Effector memory CD8-positive, alpha-beta T cell (primary cell): Measurements from ENCODE around the gene SAT1.
"Not testable (repeated sequence)": the region's sequence is repeated elsewhere in the genome, so short reads cannot be mapped to it uniquely, and the experiment has no call there.

Experiments used
- ATAC-seq: fragments of 150-1000 bp; cut with Tn5 transposase; replicated peaks from 2 replicates; pipeline ENCODE4 v1.10.0; 2021; ENCODE audit warnings: mild to moderate bottlenecking, moderate library complexity
- DNase-seq, 3 experiments: peaks; one replicate each; pipeline ENCODE4 v3.0.0; 2021
- H3K27ac Mint-ChIP-seq, 2 donors: one replicate each; pipeline ENCODE4 v1.8.0; 2022; ENCODE audit warnings: mild to moderate bottlenecking in 2 of 2, mixed read lengths in 2 of 2, moderate library complexity in 2 of 2
- H3K27me3 Mint-ChIP-seq, 2 donors: one replicate each; pipeline ENCODE4 v1.8.0; 2022; ENCODE audit warnings: mixed read lengths in 2 of 2
- H3K36me3 Mint-ChIP-seq: one replicate; pipeline ENCODE4 v1.8.0; 2022; ENCODE audit warnings: mild to moderate bottlenecking, moderate library complexity, mixed read lengths; ENCODE audit not compliant: insufficient read depth
- H3K4me1 Mint-ChIP-seq, 2 donors: one replicate each; pipeline ENCODE4 v1.8.0; 2022; ENCODE audit warnings: low read depth in 2 of 2, mixed read lengths in 2 of 2
- H3K4me3 Mint-ChIP-seq, 2 donors: one replicate each; pipeline ENCODE4 v1.8.0; 2022; ENCODE audit warnings: mild to moderate bottlenecking in 2 of 2, mixed read lengths in 2 of 2, moderate library complexity in 2 of 2
- H3K9me3 Mint-ChIP-seq, 2 donors: one replicate each; pipeline ENCODE4 v1.8.0; 2022; ENCODE audit warnings: mixed read lengths in 2 of 2
- total RNA-seq, 9 experiments: gene quantifications; one replicate each; lab custom pipeline; 2026; lab: John Stamatoyannopoulos, UW

The SAT1 gene
- 29.5 to 522 (median 62.2) reads per million in 9 experiments for total RNA-seq

DNA sequence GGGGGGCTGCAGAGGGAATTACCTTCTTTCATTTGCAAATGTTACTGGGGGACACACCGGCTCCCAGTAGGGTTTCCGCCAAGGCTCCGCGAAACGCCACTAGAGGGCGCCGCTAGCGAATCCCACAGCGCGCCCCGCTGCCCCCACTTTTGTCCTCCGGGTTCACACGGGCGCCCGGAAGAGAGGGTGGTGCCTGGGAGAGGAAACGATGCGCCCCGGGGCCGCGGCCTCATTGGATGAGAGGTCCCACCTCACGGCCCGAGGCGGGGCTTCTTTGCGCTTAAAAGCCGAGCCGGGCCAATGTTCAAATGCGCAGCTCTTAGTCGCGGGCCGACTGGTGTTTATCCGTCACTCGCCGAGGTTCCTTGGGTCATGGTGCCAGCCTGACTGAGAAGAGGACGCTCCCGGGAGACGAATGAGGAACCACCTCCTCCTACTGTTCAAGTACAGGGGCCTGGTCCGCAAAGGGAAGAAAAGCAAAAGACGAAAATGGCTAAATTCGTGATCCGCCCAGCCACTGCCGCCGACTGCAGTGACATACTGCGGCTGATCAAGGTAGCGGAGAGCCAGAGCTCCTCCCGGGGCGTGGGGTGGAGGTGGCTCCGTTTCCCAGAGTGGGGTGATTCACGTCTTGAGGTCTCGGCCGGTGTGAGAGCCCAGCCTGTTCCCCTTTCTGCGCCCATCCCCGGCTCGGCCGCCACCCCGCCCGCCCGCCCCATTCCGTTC lies at the start of gene SAT1:
SAT1 (plus strand) TSS at position 311 of the 726 bp plus-strand sequence; CDS start at position 490, 179 bp downstream.
- Mint-ChIP-seq H3K9me3 (no peaks in the 10 kb centered on the region), H3K27me3 (no peaks in the 10 kb centered on the region), H3K4me3 (peak within 1 kb of the TSS; percentile 95 to 96), H3K27ac (peak within 1 kb of the TSS; percentile 90 to 95), H3K36me3 (peaks cover 62% of the 10 kb centered on the region), H3K4me1 (peaks cover 13 to 25% of the 10 kb centered on the region in 2 donors)
- ATAC-seq (peak; percentile 85), DNase-seq (peak; percentile 89 to 92 (median 91))

DNA sequence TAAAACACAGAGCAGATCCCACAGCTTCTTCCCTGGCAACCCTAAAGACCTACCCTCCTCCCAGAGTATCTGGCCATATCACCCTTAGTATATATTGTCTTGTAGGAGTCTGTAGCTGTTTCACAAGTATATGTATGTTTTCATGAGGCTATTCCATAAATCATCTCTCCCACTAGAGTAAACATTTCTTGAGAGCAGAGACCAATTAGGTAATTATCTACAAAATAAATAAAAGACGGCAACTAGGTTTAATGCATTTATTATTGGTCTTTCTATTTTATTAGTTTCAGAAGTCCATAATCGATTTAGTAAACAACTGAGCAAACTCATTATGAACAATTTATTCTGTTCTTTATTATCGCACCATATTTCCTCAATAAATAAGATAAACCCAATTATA lies 46.9 kb upstream of the SAT1 start:
- Mint-ChIP-seq H3K4me1 (peaks cover 10 to 15% of the 10 kb centered on the region in 2 donors), H3K4me3 (no peak overlapping the region), H3K36me3 (peaks cover 15% of the 10 kb centered on the region), H3K27me3 (no peaks in the 10 kb centered on the region), H3K9me3 (no peaks in the 10 kb centered on the region), H3K27ac (peak overlapping the region in 1 of 2 donors; percentile 71)
- ATAC-seq: no peak
- DNase-seq: no peak

DNA sequence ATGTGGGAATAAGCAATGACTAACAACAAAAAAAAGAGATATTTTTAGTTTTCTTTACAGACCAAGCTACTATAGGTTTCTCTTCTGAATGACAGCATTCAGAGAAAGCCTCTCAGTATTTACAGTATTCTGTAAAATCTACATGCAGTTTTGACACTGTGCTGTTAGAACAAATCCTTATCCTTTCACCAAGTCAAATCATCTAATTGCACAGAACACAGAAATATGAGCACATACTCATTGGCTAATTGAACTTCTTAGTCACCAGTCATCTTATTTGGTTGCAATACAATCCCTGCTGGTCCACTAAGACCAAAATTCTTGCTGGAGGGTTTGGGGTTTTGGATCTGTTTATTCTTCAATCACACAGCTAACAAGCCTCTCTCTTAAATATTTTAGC lies 45.6 kb upstream of the SAT1 start:
- Mint-ChIP-seq H3K27me3 (no peaks in the 10 kb centered on the region), H3K36me3 (peaks cover 13% of the 10 kb centered on the region), H3K4me1 (peaks cover 19 to 27% of the 10 kb centered on the region in 2 donors), H3K9me3 (no peaks in the 10 kb centered on the region), H3K27ac (no peak overlapping the region), H3K4me3 (no peak overlapping the region)
- DNase-seq (no peak), ATAC-seq (no peak)

DNA sequence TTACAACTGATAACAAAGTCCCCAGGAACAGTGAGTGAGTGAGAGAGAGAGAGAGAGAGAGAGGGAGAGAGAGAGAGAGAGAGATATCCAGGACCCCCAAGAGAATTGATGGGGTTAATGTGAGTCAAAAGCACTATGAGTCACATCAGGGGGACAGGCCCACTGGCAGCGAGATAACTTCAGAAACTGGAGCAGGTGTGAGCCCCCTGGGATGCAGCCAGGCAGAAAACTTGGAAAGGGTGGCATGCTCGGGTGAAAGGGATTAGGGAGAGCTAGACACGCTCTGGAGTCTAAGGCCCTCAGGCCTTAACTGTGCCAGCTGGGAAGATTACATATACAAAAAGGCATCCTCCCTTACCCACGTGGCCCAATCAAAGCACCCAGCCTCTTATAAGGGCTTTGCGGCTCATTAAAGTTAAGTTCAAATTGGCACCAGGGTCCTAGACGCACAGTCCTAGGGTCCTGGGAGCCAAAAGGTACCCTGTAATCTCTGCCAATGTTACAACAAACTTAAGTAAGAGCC lies 40.7 kb upstream of the SAT1 start:
- Mint-ChIP-seq H3K27ac (peak overlapping the region; percentile 89), H3K9me3 (no peaks in the 10 kb centered on the region), H3K27me3 (no peaks in the 10 kb centered on the region), H3K4me1 (peaks cover 21 to 28% of the 10 kb centered on the region in 2 donors), H3K36me3 (peaks cover 3% of the 10 kb centered on the region), H3K4me3 (peak overlapping the region; percentile 83 to 88)
- DNase-seq (peak in 2 of 3 experiments; percentile 1 to 6), ATAC-seq (peak; percentile 9)

DNA sequence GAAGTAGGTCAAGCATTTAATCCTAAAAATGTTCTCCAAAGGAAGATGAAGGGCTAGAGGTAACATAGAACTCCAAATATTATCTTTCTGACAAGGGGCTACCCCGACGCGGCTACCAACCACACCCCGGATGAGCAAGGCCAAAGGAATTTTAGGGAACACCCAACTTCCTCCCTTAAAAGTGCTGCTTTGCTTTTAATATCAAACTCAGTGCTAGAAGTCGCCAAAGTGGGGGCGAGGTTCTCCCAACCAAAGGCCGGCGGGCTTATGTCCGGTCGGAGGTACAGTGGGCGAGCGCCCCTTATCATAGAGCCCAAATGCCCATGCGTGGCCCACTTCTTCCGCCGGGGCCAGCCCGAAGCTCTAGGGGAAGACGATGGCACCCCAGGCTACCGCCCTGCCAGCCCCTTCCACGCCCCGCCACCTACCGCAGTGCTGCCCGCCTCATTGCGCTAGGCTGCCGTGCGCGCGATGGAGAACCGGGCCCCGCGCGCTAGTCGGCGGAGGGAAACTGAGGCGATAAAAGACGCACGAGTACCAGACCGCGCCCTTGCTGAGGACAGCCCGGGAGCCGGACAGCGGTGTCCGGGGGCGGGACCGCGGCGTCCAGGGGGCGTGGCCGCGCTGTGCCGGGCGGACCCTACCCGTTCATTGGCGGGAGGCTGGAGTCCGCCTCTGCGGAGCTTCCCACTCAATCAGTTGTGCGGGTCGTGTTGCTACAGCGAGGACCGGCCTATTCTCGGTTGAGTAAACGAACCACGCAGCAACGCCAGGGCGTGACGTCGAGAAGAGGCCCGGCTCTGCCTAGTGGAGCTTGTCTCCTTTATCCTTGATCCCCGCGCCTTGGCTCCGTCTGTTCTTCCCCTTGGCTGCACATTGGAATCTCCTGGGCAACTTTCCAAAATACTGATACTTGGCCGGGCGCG lies 40.0 kb upstream of the SAT1 start, which contains the start of gene ACOT9:
ACOT9 (minus strand) TSS at position 580 of the 926 bp plus-strand sequence; CDS start at position 448, 132 bp downstream.
- peak within 1 kb of the TSS; percentile 83 to 88 for H3K4me3 Mint-ChIP-seq

DNA sequence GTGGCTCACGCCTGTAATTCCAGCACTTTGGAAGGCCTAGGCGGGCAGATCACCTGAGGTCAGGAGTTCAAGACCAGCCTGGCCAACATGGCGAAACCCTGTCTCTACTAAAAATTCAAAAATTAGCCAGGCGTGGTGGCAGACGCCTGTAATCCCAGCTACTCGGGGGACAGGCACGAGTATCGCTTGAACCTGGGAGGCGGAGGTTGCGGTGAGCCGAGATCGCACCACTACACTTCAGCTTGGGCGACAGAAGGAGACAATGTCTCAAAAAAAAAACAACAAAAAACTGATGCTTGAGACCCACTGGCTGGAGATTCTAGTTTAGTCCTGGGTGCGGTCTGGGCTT lies 39.4 kb upstream of the SAT1 start:
- peak overlapping the region; percentile 83 to 88 for H3K4me3 Mint-ChIP-seq
- peak overlapping the region; percentile 89 for H3K27ac Mint-ChIP-seq
- not testable (repeated sequence) for DNase-seq, H3K36me3 Mint-ChIP-seq, H3K9me3 Mint-ChIP-seq, ATAC-seq, H3K27me3 Mint-ChIP-seq
- H3K4me1 Mint-ChIP-seq: peaks cover 20 to 28% of the 10 kb centered on the region in 2 donors

More for the DNA sequence above, 40.0 kb upstream of the SAT1 start, which contains the start of gene ACOT9:
- ATAC-seq (peak; percentile 89), DNase-seq (peak; percentile 60 to 63 (median 63))
- Mint-ChIP-seq H3K36me3 (peaks cover 3% of the 10 kb centered on the region), H3K9me3 (no peaks in the 10 kb centered on the region), H3K4me1 (peaks cover 21 to 28% of the 10 kb centered on the region in 2 donors), H3K27me3 (no peaks in the 10 kb centered on the region), H3K27ac (peak within 1 kb of the TSS; percentile 89)

DNA sequence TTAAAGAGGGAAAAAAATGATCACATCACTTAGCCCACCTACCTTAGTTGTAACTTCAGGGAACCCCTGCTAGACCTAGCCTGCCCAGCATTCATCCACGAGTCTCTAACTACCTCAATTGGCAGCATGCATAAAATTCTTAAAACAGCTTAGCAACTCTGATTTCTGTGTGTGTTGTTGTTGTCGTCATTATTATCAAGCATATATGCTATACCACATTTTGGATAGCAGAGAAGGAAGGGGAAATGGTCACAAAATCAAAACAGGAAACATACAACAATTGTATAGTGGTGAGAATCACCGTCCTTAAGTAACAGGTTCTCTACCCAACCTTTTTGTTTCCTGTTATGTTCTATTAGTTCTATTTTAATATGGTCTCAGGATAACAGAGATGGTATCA lies 37.2 kb upstream of the SAT1 start:
- peak overlapping the region; percentile 36 to 72 for H3K4me3 Mint-ChIP-seq

DNA sequence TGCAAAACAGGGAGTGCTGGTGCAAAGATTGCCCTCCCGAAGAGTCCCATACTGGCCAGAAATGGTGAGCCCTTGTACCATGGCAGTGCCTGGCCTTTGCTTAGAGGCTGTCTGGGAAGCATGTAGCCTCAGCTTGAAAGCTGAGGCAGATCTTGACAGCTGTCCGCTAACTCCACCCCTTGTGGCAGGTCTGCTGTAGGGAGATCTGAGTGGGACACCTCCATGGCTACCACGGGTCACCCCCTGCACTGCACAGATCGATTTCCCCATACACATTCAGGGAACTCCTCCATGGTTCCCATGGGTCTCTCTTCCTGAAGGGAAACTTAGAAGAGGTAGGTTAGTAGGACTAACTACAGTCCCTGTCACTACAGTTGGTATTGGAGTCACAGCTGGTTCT lies 33.8 kb upstream of the SAT1 start:
- peaks cover 2% of the 10 kb centered on the region for H3K36me3 Mint-ChIP-seq
- H3K4me3 Mint-ChIP-seq: no peak overlapping the region
- H3K27me3 Mint-ChIP-seq: no peaks in the 10 kb centered on the region
- no peak overlapping the region for H3K27ac Mint-ChIP-seq
- ATAC-seq (no peak), DNase-seq (no peak)
- no peaks in the 10 kb centered on the region for H3K9me3 Mint-ChIP-seq
- peaks cover 7 to 14% of the 10 kb centered on the region in 2 donors for H3K4me1 Mint-ChIP-seq

More for the DNA sequence above, 37.2 kb upstream of the SAT1 start:
- peaks cover 5% of the 10 kb centered on the region for H3K36me3 Mint-ChIP-seq
- peaks cover 16 to 28% of the 10 kb centered on the region in 2 donors for H3K4me1 Mint-ChIP-seq
- peak overlapping the region; percentile 60 to 86 for H3K27ac Mint-ChIP-seq
- H3K27me3 Mint-ChIP-seq: no peaks in the 10 kb centered on the region
- ATAC-seq (peak; percentile 50), DNase-seq (no peak)
- H3K9me3 Mint-ChIP-seq: no peaks in the 10 kb centered on the region

DNA sequence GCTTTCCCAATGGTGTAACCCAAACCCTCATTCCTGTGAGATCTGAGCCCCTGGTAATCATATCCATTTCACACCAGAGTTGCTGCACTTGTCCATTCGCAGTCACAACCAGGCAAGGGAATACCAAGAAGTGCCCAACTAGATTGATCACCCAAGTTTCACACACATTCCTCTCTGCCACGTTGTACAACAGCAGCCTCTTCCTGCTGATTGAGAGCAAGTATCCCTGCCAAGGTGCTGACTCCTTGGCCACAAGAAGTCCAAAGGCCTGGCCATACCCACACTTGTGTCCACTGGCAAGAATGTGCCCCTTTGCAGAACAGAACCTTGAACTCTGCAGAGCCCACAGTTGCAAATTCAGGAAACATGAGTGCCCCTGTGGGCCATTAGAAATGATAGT lies 33.4 kb upstream of the SAT1 start:
- no peak for ATAC-seq
- H3K4me1 Mint-ChIP-seq: peaks cover 5 to 11% of the 10 kb centered on the region in 2 donors
- no peak overlapping the region for H3K4me3 Mint-ChIP-seq
- no peaks in the 10 kb centered on the region for H3K9me3 Mint-ChIP-seq
- DNase-seq: no peak
- H3K36me3 Mint-ChIP-seq: peaks cover 2% of the 10 kb centered on the region
- no peak overlapping the region for H3K27ac Mint-ChIP-seq
- H3K27me3 Mint-ChIP-seq: no peaks in the 10 kb centered on the region

DNA sequence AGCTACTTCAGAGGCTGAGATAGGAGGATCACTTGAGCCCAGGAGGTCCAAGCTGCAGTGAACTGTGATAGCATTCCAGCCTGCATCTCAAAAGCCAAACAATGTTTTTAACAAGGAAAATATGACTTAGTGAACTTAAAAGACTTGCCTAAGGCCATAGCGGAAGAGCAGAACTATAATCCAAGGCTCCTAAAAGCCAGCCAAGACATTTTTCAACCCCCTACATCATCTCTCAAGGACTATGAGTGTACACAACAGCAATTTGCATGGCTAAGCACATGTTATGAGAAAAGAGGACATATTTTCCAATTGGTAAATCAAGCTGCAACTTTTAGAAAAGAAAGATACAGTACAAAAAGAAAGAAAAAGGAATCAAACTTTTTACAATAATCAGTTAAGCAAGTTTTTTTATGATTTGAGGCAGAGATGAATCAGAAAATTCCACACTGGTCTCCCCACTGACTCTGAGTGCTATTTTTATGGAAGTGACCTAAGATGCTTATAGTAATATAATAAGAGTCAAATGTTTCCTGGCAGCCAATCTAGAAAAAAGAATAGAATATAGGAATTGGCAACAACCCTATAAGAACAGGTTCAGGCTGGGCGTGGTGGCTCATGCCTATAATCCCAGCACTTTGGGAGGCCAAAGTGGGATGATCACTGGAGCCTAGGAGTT lies 30.1 kb upstream of the SAT1 start:
- no peaks in the 10 kb centered on the region for H3K27me3 Mint-ChIP-seq
- H3K27ac Mint-ChIP-seq: no peak overlapping the region
- ATAC-seq (no peak), DNase-seq (no peak)
- H3K9me3 Mint-ChIP-seq: no peaks in the 10 kb centered on the region
- H3K4me3 Mint-ChIP-seq: no peak overlapping the region
- no peaks in the 10 kb centered on the region for H3K4me1 Mint-ChIP-seq
- peaks cover 2% of the 10 kb centered on the region for H3K36me3 Mint-ChIP-seq

DNA sequence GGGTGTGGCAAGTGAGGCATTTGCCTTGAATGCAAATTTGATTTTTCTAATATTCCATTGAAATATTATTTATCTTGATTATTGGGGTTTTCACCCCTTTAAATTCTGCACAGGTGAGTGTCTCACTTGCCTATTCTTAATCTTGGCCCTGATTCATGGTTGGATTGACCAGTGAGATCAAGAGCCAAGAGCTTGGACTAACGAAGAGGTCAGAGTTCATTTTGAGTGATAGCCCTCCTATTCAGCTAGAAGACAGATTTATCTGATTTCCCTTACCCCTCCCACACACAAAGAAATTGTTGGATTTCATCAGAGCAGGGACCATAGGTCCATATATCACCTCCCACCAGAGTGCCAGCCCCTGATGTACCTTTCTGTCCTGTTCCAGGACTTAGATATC lies 28.3 kb upstream of the SAT1 start:
- no peak for ATAC-seq
- DNase-seq: no peak
- H3K4me1 Mint-ChIP-seq: no peaks in the 10 kb centered on the region

DNA sequence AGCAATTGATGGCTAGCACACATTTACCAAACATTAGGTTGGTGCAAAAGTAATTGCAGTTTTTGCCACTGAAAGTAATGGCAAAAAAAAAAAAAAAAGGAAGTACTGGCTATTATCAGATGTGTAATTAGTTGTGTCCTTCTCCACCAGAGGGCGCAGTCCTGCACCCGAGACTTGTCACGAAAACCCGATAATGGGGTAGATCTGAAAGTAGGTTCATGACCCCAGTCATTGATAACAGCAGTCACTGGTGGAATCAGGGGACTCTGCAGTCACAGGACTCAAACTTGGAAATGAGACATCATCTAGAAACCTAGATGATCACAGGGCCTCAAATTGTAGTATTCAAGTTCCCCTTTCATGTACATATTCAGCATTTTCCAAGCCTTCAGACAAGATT lies 26.8 kb upstream of the SAT1 start:
- peak; percentile 75 for ATAC-seq
- no peaks in the 10 kb centered on the region for H3K27me3 Mint-ChIP-seq
- peak; percentile 56 to 61 (median 59) for DNase-seq
- H3K36me3 Mint-ChIP-seq: no peaks in the 10 kb centered on the region
- no peak overlapping the region for H3K4me3 Mint-ChIP-seq
- no peak overlapping the region for H3K27ac Mint-ChIP-seq
- H3K4me1 Mint-ChIP-seq: no peaks in the 10 kb centered on the region
- H3K9me3 Mint-ChIP-seq: no peaks in the 10 kb centered on the region

More for the DNA sequence above, 28.3 kb upstream of the SAT1 start:
- H3K9me3 Mint-ChIP-seq: no peaks in the 10 kb centered on the region
- no peak overlapping the region for H3K4me3 Mint-ChIP-seq
- H3K27ac Mint-ChIP-seq: no peak overlapping the region
- peaks cover 2% of the 10 kb centered on the region for H3K36me3 Mint-ChIP-seq
- no peaks in the 10 kb centered on the region for H3K27me3 Mint-ChIP-seq

DNA sequence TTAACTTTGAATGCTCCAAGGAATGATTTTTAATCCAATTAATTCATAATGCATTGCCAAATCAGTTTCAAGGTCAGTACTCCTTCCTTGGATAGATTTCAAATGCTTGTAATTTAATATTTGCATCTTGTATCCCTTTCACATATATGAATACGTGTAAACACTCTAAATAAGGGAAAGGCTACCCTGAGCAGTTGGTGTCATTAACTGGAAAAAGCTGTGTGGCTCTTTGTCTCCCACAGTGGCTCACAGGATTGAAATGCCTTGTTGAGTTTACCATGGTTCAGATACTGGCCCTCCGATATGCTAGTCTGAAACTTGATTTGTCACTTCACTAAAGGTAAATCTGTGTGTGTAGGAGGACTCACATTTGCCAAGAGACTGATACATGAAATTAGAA lies 23.2 kb upstream of the SAT1 start:
- Mint-ChIP-seq H3K9me3 (no peaks in the 10 kb centered on the region), H3K4me1 (no peaks in the 10 kb centered on the region), H3K4me3 (no peak overlapping the region), H3K27ac (no peak overlapping the region), H3K27me3 (no peaks in the 10 kb centered on the region), H3K36me3 (no peaks in the 10 kb centered on the region)
- ATAC-seq (no peak), DNase-seq (no peak)
